ENCODE data around the gene GALNT18. TPM values are rescaled to one million over a fixed set of nuclear protein-coding genes. Genes with fewer than 3 reads are reported as not detected.

GALNT18 gene
- total RNA-seq, 1 donor from 2014 or later, result 24.4 TPM

DNA sequence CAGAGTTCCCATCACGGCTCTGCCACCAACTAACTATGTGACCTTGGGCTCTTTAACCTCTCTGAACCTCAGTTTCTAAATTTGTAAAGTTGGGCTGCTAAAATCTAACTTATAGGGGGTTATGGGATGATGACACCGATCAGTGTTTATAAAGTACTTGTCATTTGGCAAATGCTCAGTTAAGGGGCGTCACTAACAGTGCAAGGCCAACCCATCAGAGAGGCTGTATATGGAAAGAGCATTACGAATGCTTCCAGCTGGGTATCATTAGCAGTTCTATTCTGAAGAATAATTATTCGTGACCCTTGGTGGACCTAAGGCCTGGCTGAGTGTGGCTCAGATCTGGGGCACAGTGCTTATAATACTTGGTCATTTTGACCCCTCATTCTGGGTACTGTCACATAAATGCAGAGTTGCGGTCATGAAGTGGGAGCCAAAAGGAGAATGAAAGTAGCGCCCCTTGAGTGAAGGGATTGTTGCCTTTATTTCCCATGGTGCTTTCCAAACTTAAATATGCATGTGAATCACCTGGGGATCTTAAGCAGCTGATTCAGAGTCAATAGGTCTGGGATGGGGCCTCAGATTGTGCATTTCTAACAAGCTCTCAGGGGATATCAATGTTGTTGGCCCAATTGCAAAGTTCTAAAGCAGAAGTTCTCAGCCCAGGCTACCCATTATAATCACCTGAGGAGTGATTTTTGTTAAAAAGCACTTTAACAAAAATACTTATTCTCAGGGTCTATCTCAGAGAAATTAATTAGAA lies 384.6 kb downstream of the GALNT18 start:
- peak overlapping the region; percentile 1 for H3K27ac ChIP-seq (replicated peaks)
- H3K27me3 ChIP-seq (ENCODE audit: low read depth), result no peaks in the 10 kb centered on the region
- H3K9me3 ChIP-seq (replicated peaks), result no peaks in the 10 kb centered on the region
- H3K4me1 ChIP-seq, result peaks cover 17% of the 10 kb centered on the region
- TF ChIP-seq, protein P1, sequence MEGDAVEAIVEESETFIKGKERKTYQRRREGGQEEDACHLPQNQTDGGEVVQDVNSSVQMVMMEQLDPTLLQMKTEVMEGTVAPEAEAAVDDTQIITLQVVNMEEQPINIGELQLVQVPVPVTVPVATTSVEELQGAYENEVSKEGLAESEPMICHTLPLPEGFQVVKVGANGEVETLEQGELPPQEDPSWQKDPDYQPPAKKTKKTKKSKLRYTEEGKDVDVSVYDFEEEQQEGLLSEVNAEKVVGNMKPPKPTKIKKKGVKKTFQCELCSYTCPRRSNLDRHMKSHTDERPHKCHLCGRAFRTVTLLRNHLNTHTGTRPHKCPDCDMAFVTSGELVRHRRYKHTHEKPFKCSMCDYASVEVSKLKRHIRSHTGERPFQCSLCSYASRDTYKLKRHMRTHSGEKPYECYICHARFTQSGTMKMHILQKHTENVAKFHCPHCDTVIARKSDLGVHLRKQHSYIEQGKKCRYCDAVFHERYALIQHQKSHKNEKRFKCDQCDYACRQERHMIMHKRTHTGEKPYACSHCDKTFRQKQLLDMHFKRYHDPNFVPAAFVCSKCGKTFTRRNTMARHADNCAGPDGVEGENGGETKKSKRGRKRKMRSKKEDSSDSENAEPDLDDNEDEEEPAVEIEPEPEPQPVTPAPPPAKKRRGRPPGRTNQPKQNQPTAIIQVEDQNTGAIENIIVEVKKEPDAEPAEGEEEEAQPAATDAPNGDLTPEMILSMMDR (IDR thresholded peaks at IDR 0.05; ENCODE audit: borderline replicate concordance), result no peak
- H3K4me3 ChIP-seq, result no peak overlapping the region
- no peaks in the 10 kb centered on the region for H3K36me3 ChIP-seq
- DNase-seq, result no peak
- intact Hi-C loops (cut with micrococcal nuclease), result no loop called here

DNA sequence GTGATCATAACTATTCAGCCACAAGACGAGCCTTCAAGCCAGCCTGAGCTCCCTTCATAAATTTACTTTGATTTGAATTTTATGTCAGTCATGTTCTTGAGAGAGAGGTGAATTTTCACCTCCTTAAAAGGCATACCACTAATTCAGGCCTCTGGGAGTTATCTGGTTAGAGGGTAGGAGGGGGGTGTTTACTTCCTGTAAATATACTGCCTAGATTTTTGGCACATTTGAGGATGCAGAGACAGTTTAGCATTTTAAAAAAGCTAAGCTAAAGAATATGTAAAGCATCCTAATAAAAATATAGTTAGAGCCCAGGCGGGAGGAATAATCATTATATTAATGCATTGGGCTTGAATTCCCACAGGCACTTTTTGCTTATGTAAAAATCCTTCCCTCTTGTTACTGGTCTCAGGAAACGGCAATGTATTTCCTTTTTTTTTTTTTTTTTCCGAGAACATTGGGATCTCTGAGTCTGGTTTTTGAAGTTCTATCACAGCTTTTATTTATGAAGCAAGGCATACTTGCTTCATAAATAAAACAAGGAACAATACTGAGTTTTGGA lies 385.2 kb downstream of the GALNT18 start:
- H3K9me3 ChIP-seq (replicated peaks), result no peaks in the 10 kb centered on the region
- no peaks in the 10 kb centered on the region for H3K27me3 ChIP-seq (ENCODE audit: low read depth)
- no peak overlapping the region for H3K4me3 ChIP-seq
- H3K36me3 ChIP-seq, result no peaks in the 10 kb centered on the region
- intact Hi-C loops (cut with micrococcal nuclease), result no loop called here
- DNase-seq, result no peak
- peaks cover 22% of the 10 kb centered on the region for H3K4me1 ChIP-seq
- peak overlapping the region; percentile 1 for H3K27ac ChIP-seq (replicated peaks)
- TF ChIP-seq, protein P1 (IDR thresholded peaks at IDR 0.05; ENCODE audit: borderline replicate concordance), result no peak

DNA sequence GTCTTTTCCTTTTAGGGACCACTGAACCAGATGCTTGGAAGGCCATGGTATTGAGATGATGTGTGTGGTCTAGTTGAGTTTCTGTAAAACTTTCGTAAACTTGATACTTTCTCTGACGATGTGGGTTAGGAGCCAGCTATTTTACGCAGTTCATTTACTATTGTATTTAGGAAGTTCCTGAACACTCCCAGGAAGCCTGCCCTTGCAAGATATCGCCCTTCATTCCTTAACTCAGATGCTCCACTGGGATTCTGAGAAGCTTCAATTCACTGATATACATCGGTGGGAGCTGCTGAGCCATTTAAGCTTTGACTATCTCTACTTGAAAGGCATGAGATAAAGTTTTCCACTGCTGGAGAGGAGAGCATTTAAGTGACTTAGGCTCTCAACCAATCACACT lies 390.0 kb downstream of the GALNT18 start:
- H3K9me3 ChIP-seq (replicated peaks), result no peaks in the 10 kb centered on the region
- H3K4me3 ChIP-seq, result no peak overlapping the region
- no peak for DNase-seq
- peaks cover 23% of the 10 kb centered on the region for H3K4me1 ChIP-seq
- H3K36me3 ChIP-seq, result no peaks in the 10 kb centered on the region
- H3K27me3 ChIP-seq (ENCODE audit: low read depth), result no peaks in the 10 kb centered on the region
- H3K27ac ChIP-seq (replicated peaks), result peak overlapping the region; percentile 2
- intact Hi-C loops (cut with micrococcal nuclease), result no loop called here
- TF ChIP-seq, protein P1 (IDR thresholded peaks at IDR 0.05; ENCODE audit: borderline replicate concordance), result no peak

DNA sequence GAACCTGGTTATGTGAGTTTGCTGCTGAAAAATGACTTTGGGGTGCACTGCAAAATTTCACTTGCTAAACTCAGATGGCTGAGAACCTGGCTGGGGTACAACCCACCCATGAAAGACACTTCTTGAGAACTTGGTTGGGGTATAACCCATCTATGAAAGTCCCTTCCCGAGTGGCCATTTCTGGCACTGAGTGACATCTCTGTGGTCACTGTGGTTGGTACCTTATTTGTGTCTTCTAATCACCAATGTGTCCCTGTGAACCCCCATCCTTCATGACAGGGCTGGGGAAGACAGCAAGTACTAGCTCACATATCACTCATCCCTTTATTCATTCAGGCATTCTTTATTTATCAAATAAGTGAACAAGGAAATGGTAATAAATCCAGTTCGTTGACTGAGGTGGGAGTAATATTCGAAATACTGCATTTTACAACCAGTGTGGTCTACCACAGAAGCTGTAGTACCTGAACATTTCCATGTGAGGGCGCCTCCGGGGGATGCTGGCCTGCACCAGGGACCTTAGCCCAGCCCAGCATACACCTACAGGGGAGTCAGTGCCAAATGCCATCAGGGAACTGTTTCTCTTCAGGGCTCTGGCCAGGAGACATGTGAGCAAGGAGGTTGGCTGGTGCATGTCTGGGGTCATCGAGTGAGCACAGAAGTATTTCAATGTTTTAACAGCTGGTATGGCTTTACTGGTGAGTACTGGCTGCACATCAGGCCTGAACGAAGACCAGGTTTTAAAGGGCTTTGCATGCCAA lies 390.8 kb downstream of the GALNT18 start:
- Histone ChIP-seq H3K36me3 (no peaks in the 10 kb centered on the region), H3K27ac (replicated peaks) (peak overlapping the region; percentile 2), H3K4me3 (no peak overlapping the region), H3K4me1 (peaks cover 17% of the 10 kb centered on the region), H3K9me3 (replicated peaks) (no peaks in the 10 kb centered on the region), H3K27me3 (ENCODE audit: low read depth) (no peaks in the 10 kb centered on the region)
- no peak for DNase-seq
- intact Hi-C loops (cut with micrococcal nuclease), result no loop called here
- TF ChIP-seq, protein P1 (IDR thresholded peaks at IDR 0.05; ENCODE audit: borderline replicate concordance), result peak; percentile 48

DNA sequence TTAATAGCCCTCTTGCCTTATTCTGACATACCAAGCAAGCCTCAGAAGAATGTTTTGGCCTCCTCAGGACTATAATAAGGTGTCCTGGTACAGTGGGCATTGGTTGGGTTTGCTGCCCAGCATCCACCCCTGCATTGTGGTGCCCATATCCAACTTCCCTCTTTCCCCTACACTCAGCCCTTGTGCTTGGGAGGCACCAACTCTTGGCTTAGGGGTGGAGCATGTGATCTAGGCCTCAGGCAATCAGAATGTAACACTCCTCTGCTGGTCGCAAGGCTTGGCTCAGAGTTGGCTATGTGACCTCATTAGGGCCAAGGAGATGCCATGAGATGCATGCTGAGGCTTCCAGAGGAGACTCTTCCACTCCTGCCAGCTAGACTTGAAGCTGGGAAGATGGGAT lies 391.7 kb downstream of the GALNT18 start:
- intact Hi-C loops (cut with micrococcal nuclease), result no loop called here
- no peak overlapping the region for H3K27ac ChIP-seq (replicated peaks)
- H3K4me3 ChIP-seq, result no peak overlapping the region
- peaks cover 17% of the 10 kb centered on the region for H3K4me1 ChIP-seq
- TF ChIP-seq, protein P1 (IDR thresholded peaks at IDR 0.05; ENCODE audit: borderline replicate concordance), result no peak
- no peak for DNase-seq
- H3K36me3 ChIP-seq, result no peaks in the 10 kb centered on the region
- no peaks in the 10 kb centered on the region for H3K27me3 ChIP-seq (ENCODE audit: low read depth)
- H3K9me3 ChIP-seq (replicated peaks), result no peaks in the 10 kb centered on the region
